IPS-18c (cell line): ENCODE results near the gene CADM1.

Experiments used
- H3K4me3 ChIP-seq: 2 replicates; pipeline ENCODE4 v1.7.0; 2013; ENCODE audit warnings: low read depth, mild to moderate bottlenecking, low read length, moderate library complexity; ENCODE audit not compliant: insufficient read depth
- H3K9me3 ChIP-seq: one replicate; pipeline ENCODE4 v1.6.1; 2013; ENCODE audit warnings: mild to moderate bottlenecking, low read length, moderate library complexity; ENCODE audit not compliant: control insufficient read depth, insufficient read depth

The CADM1 gene

DNA sequence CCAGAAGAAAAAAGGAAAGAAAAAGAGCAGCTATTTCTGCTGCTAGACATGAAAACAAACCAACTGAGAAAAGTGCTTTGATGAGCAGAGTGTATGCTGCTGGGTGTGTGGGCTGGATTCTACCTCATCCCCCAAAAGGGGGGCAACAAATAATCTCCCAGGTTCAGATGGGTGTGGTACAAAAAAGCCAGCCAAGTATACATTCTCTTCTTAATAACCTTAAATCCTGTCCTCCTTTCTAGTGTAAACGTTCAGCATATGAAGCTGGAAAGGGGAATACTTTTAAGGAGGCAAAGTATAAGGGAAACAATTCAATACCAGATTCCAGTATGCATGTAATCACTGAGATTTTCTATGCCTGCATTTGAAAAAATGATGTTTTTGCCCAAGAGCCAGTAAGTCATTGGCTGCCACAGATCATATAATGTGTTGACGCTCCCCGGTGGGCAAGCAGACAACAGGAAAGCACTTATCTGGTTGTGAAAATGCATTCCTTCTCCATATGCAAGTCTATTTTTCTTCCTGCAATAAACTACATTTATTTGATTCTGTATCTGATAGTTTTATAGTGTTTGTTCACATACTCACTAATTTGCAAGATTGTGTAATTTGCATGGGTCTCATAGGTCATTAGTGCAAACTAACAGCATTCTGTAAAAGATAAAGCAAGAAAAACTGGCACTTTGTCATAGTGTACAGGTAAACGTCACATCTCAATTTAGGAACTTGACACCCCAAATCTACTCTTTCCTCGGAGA is 201.1 kb downstream of the CADM1 start:
- Histone ChIP-seq H3K4me3 (no peak overlapping the region), H3K9me3 (no peaks in the 10 kb centered on the region)

DNA sequence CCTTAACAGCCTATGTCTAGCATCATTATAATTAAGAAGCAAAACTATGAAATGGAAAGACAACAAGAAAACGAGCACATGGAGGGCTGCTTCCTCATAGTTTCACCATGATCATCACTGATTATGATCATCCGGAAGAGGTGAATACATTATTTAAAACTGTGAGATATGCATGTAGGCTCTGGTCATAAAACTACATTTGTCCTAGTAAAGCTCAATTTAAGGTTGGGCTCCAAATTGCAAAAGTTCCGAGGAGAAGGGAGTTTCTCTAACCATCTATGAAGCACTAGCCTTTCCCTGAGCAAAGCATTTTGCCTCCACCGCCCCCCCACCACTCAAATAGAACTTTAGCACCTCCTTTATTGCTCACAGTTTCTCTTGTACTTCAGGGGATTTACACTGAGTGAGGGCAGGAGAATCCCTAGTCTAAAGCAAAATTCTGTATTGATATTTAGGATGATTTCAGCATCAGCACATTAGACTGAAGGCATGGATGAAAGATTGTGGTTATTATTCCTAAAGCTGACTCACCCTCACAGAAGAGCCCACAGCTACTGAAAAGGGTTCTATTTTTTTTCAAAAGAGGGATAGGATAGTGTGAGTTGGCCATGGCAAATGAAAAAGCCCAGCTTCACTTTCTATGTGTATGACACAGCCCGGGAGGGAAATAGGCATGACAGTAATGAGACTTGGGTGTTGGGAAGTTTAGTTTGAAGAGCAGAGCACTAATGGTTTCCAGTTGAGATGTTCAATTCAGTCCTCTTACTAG is 203.4 kb downstream of the CADM1 start:
- Histone ChIP-seq H3K4me3 (no peak overlapping the region), H3K9me3 (no peaks in the 10 kb centered on the region)

DNA sequence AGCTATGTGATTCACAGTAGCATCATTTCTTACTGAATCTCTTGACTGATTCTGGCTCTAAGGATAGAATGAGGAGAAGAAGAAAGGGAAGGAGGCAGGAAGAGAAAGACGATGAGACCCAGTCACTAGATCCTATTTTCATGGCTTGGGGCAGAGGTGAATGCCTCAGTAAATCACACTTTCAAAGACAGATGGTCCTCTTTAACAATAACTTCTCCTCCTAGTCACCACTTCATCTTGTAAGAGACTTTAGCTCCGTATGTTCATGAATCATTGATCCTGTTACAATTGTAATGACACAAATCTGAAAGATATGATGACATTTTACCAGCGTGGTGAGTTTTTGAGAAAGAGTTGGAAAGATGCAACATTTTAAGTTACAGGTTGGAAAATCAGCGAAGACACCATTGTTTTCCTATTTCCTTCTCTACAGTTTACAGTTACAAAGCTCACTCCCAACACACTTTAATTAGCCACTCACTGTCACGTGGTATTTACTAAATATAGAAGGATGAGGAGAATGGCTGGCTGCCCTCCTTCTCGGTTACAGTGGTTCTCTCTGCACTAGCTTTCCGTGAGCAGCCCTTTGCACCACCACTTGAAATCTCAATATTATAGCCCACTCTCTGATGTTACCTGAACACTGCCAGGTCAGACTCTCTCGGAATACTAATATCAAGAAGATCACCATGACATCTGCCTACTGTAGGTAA is 205.8 kb downstream of the CADM1 start:
- H3K4me3 ChIP-seq = no peak overlapping the region
- H3K9me3 ChIP-seq = no peaks in the 10 kb centered on the region

DNA sequence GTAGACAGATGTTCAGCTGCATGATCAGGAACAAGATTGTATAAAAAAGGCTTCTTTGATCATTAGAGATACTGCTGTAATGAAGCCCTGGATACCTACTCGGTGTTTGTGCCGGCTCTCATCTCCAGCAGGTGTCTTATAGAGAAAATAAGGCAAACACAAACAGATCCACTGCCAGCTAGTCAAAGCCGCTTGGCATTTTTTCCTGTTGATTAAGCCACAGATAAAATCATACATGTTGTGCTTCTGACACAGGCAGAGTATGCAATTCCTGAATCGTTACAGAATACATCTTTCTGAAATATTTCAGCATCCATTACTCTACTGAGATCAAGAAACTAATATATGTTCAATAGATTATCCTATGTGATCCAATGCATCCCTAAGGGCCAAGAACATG is 206.9 kb downstream of the CADM1 start:
- Histone ChIP-seq H3K4me3 (no peak overlapping the region), H3K9me3 (no peaks in the 10 kb centered on the region)

DNA sequence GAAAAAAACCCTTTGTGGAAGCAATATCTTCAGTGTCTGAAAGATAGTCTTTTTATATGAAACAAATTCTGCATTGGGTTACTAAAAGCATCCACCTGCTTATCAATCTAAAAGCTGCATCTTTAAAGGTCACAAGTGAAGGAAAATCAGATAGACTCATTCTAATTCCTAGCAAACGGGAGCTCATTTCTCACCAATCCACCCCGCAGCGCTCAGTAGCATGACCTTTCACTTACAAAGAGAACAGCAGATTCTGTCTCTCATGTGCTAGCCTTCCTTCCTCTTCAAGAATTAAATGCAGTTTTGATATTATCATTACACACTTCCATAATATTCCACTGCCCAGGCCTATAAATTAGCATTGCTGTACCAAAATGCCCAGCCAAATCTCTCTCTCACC is 212.9 kb downstream of the CADM1 start:
- Histone ChIP-seq H3K9me3 (no peaks in the 10 kb centered on the region), H3K4me3 (no peak overlapping the region)

DNA sequence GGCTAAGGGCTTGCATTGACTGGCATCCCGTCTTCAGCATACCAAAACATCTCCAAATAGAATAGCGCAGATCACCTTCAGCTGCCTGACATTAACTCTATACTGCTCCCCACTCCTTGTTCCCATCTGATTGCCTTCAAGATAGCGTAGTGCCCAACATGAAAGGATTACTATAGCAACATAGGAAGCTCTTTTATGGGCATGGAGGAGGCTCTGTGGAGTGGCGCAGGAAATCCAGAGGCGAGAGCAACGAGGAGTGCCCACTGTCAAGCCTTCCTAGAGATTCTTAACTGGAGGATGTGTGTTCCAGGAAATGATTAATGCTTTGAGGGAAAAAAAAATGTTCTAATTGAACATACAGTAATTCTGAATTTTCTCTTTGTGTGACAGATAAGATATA is 213.3 kb downstream of the CADM1 start:
- Histone ChIP-seq H3K9me3 (no peaks in the 10 kb centered on the region), H3K4me3 (no peak overlapping the region)

DNA sequence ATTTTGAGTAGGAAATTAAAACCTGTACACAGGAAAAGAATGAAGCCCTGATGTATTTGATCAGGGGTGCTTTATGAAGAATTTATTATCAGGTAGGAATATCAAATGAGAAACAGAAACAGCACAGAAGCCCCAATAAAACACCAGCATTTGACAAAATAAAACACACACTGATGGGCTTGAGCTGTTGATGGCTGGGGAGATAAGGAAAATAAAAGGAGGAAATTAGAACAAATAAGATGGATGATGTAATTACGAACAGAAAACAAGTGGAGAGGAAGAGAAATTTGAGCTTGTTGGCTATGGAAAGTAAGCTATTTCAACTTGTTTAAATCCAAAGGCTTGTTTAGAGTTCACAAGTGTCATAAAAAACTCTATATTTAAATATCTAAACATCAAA is 213.7 kb downstream of the CADM1 start:
- no peaks in the 10 kb centered on the region for H3K9me3 ChIP-seq
- H3K4me3 ChIP-seq = no peak overlapping the region

DNA sequence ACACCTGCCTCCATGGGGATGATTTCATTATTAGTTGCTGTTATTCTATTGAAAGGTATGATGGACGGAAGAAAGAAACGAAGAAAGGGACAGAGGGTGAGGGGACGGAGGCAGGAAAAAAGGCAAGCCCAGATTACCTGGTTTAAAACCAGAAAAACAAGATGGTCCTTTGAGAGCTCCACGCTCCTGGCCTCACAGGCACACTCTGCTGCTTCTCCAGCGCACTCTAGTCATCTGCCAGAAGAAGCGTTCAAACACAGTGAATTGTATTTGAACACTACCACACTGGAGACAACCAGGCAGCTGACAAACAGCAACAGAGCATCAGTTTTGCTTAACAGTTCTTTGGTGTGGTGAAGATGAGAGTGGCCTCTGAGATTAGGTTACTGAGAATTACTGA is 216.9 kb downstream of the CADM1 start:
- no peaks in the 10 kb centered on the region for H3K9me3 ChIP-seq
- H3K4me3 ChIP-seq = no peak overlapping the region

DNA sequence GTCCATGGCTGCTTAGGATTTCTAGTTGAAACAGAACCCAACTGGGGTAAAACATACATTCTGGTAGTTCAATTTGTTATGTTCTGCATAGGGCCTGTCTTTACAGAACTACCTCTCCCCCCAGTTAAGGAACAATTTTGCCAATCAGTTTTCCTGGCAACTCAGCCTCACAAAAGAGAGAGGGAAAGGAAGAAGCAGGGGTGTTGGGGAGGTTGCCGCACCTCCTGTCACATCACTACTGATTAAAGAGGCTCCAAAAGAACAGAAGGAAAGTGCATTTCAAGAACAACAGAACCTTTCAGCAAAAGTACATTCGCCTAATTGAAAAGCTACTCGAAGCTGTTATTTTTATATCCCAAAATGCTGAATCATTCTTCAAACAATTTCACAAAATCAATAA is 217.6 kb downstream of the CADM1 start:
- H3K4me3 ChIP-seq = no peak overlapping the region
- H3K9me3 ChIP-seq = no peaks in the 10 kb centered on the region

DNA sequence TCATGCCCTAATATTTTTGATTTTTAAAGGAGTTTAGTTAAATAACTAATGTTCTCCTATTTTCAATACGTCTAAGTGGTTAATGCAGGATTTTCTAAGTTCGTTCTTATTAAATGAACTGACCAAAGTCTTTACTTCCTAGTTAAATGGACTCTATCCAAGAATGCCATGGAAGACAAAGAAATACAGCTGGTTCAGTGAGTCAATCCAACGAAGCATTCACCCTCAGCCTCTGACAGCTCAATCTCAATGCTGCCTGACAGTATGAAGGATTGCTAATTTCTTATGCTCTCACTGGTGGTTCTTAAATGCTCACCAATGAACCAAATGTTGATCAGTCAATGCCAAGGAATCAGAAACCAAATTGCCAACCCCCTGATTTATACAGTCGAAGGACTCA is 219.4 kb downstream of the CADM1 start:
- Histone ChIP-seq H3K9me3 (no peaks in the 10 kb centered on the region), H3K4me3 (no peak overlapping the region)

DNA sequence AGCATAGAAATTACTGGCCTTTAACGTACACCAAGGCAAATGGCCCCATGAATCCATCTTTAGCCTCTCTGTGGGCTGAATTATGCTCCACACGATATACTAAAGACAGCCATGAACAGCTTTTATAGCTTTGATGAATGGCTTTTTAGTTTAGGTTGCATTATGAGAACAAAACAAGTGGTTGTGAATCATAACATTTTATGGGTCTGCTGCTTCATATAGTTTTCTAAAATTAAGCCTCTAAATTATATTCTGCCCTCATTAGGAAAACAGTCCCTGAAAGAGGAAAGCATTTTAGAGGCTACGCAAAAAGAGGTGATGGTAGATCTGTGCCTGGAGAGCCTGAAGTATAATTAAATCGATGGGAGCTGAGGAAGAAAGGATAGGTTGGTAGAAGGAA is 221.3 kb downstream of the CADM1 start:
- Histone ChIP-seq H3K4me3 (no peak overlapping the region), H3K9me3 (no peaks in the 10 kb centered on the region)

DNA sequence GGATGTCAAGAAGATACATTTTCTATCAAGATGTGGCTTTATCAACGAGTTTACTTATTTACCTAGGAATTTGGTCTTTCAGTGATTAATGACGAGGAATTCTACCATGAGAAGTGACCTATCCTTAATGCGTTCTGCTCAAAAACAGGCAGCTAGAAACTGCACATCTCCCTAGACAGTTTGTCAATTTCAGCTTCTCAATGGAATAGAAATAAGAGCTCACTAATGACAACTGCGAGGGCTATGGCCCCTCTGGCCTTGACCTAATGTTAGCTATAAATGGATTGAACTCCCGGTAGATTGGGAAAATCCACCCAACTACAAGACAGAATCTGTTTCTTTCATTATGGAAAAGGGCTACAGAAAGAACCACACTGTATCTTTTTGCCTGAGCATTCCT is 223.4 kb downstream of the CADM1 start:
- Histone ChIP-seq H3K9me3 (no peaks in the 10 kb centered on the region), H3K4me3 (no peak overlapping the region)

DNA sequence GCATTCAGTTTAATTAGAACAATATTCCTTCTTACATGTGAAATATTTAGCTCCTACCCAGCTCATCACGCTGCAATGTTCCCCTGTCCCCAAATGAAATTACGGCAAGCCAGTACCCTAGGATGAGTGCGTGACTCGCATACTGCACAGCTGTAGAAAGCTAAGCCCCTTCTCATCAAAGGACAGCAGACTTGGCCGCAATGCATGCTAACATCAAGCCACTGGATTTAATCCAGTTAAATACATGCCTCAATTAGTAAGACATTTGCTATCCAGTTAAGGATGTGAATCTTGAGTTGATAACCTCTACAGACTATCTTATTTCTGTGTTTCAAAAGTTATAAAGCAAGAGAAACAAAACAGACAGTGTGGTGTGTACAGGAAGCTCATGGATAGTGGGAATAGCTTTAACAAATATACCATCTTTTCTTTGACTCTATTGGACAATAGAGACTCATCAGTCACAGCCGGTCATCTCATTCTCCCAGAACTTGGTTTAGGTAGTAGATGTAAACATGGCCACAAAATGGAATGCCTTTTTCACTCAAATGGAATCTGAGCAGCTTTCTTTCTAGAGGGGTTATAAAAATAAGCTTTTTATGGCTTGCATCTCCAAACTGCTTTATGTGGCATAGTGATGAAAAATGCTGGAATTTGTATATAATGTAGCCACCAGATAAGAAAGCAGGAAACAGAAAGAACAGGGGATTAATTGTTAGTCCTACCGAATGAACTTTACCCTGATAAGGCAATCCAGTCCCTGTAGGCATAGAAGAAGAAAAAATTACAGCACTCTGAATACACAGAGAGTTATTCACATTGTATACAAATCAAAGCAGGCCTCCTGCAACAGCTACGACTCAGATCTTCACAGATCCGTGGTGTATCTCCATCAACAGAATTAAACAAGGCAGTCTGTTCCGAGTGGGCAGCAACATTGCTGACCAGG is 224.1 kb downstream of the CADM1 start:
- Histone ChIP-seq H3K9me3 (no peaks in the 10 kb centered on the region), H3K4me3 (no peak overlapping the region)

DNA sequence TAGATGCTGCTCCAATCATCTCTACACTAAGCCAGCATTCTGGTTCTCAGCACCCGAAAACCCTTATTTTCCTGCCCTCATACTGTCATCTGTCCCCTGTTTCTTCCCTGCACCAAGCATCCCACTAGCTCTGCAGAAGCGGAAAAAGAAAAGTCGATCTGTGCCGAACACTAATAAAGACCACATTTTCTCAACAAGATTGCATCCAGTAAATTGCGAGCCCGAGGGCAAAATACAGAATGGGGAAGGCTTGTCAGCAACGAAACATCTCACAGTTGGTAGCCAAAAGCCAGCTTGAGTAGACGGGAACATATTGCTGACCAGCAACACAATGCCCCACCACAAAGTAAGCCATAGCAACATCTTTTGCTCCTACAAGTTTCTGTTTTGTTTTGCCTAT is 227.4 kb downstream of the CADM1 start:
- H3K9me3 ChIP-seq = no peaks in the 10 kb centered on the region
- no peak overlapping the region for H3K4me3 ChIP-seq

DNA sequence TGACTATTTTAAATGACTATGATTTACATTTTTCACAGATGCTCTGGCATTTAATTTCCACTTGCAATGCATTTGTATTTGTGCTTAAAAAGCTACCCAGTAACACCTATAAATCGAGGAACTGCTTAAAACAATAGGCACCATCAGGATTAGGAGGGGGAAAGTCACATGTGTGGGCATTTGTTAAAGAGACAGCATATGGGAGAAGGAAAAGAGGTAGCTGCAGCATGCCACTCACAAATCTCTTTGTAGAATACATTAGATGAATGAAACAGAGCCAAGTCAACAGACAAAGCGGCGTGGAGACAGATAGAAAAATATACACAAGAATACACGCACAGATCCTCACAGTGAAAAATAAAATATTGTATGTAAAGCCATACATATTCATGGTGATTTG is 228.0 kb downstream of the CADM1 start:
- no peak overlapping the region for H3K4me3 ChIP-seq
- H3K9me3 ChIP-seq = no peaks in the 10 kb centered on the region

DNA sequence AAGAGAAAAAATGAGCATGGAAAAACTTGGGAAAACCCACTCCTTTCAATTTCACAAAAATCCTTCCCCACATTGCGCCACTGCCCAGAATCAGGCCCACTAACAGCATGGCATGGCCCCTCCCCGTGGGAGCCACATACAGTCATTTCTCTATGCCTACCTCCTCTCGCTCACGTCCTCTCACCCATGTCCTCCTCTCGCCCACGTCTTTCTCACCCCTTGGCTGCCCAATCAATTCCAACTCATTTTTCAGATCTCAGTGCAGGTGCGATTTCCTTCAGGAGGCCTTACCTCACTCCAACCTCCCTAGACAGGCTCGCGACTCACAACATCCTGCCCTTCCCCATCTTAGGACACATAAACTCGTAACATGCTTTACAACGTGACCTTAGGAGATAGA is 229.2 kb downstream of the CADM1 start:
- no peaks in the 10 kb centered on the region for H3K9me3 ChIP-seq
- H3K4me3 ChIP-seq = no peak overlapping the region

DNA sequence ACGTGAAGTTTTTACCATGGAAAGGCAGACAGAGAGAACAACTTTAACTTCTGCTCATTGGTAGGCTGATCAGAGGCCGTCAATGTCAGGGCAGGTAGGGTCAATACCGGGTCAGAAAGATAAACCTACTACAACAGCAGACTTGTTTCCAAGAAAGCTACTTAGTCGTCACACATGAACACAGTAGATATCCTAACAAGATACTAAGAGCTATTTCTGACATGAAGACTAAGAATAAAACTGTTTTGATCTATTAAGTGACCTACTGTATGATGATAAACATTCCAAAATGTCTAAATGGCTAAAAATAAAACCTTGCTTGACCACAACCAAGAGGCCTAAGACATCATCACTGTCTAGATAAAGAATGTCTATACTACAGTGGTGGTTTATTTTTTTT is 231.3 kb downstream of the CADM1 start:
- H3K9me3 ChIP-seq = no peaks in the 10 kb centered on the region
- no peak overlapping the region for H3K4me3 ChIP-seq
